GM12878 (cell line): ENCODE data around the gene KIF5C. TPM values are rescaled to one million over a fixed set of nuclear protein-coding genes. Genes with fewer than 3 reads are reported as not detected.

Experiments
- ATAC-seq: fragments of 200-7000 bp; cut with Tn5 transposase; 3 replicates; pipeline ENCODE4 v1.9.1; 2020; ENCODE audit warnings: mild to moderate bottlenecking, moderate library complexity
- BruUV-seq: library from RNA; stranded (reverse); fragments of 400-500 nt; replicated peaks from 2 replicates; lab custom pipeline; 2021; lab: Mats Ljungman, UMichigan
- CTCF ChIA-PET: fragments of 300-600 bp; sonication (Branson Sonifier 250); formaldehyde crosslinking; extraction: SDS; loops from one replicate; lab custom pipeline; 2021; ENCODE audit warnings: inconsistent platforms; lab: Yijun Ruan, JAX
- POLR2A ChIA-PET: fragments of 350-600 bp; formaldehyde crosslinking; extraction: SDS; loops from one replicate; lab custom pipeline; 2021; ENCODE audit warnings: inconsistent platforms; lab: Charles Lee
- RAD21 ChIA-PET: fragments of 300-600 bp; sonication (Branson Sonifier 250); formaldehyde crosslinking; loops from one replicate; lab custom pipeline; 2023; ENCODE audit warnings: antibody characterized with exemption; ENCODE audit not compliant: unreplicated experiment; lab: Charles Lee
- SMC1A ChIA-PET: fragments of 300-600 bp; sonication (Branson Sonifier 250); formaldehyde crosslinking; loops from one replicate; lab custom pipeline; 2023; ENCODE audit not compliant: unreplicated experiment, uncharacterized antibody; lab: Charles Lee
- DNase-seq: peaks from one replicate; pipeline ENCODE4 v3.0.0-alpha.2; 2011; ENCODE audit warnings: low read depth, low spot score
- FAIRE-seq: peaks from 3 replicates; lab custom pipeline; 2011; peaks lifted over from hg19 to GRCh38; lab: Jason Lieb, UNC
- H2AFZ ChIP-seq: 2 replicates; pipeline ENCODE4 v1.6.0; 2011; ENCODE audit warnings: low read depth, low read length, control low read depth; ENCODE audit not compliant: control insufficient read depth
- H3K27ac ChIP-seq: 2 replicates; pipeline ENCODE4 v1.5.1; 2011; ENCODE audit warnings: control low read depth; ENCODE audit not compliant: control insufficient read depth, insufficient read depth
- H3K27me3 ChIP-seq, 2 experiments: replicated peaks in 1 of 2; 2 replicates each; pipeline versions ENCODE4 v1.6.0 to v1.6.1; 2011; ENCODE audit warnings: low read length in 1 of 2; ENCODE audit not compliant: control insufficient read depth in 2 of 2, insufficient read depth in 2 of 2
- H3K36me3 ChIP-seq, 2 experiments: 2 replicates each; pipeline ENCODE4 v1.5.1; 2011; ENCODE audit warnings: low read length in 1 of 2; ENCODE audit not compliant: control insufficient read depth in 2 of 2, insufficient read depth in 2 of 2
- H3K4me1 ChIP-seq: 2 replicates; pipeline ENCODE4 v1.6.1; 2011; ENCODE audit warnings: mild to moderate bottlenecking, low read length, moderate library complexity, mixed read lengths; ENCODE audit not compliant: control insufficient read depth, insufficient read depth
- H3K4me2 ChIP-seq: 2 replicates; pipeline ENCODE4 v1.6.0; 2011; ENCODE audit warnings: control low read depth; ENCODE audit not compliant: control insufficient read depth, insufficient read depth
- H3K4me3 ChIP-seq: fragments of 200-600 bp; sonication (generic); 2 replicates; pipeline ENCODE4 v1.5.1; 2016
- H3K79me2 ChIP-seq: 2 replicates; pipeline ENCODE4 v1.6.0; 2011; ENCODE audit warnings: low read length; ENCODE audit not compliant: control insufficient read depth, insufficient read depth
- H3K9ac ChIP-seq: 2 replicates; pipeline ENCODE4 v1.8.0; 2011; ENCODE audit warnings: low read length, control low read depth, mixed read lengths; ENCODE audit not compliant: control insufficient read depth, insufficient read depth
- H3K9me3 ChIP-seq: replicated peaks from 3 replicates; pipeline ENCODE4 v1.5.1; 2011; ENCODE audit warnings: mild to moderate bottlenecking, low read length; ENCODE audit not compliant: control insufficient read depth, insufficient read depth
- H4K20me1 ChIP-seq: 2 replicates; pipeline ENCODE4 v1.6.0; 2011; ENCODE audit not compliant: control insufficient read depth, insufficient read depth
- CHD2 ChIP-seq: IDR thresholded peaks from 2 replicates; pipeline ENCODE4 v1.6.1; 2011; ENCODE audit warnings: low read depth, low read length, improper control_type of control experiment, borderline replicate concordance
- IKZF1 ChIP-seq: fragments of 450-650 bp; conservative IDR thresholded peaks from 2 replicates; pipeline ENCODE4 v1.6.1; 2017; ENCODE audit warnings: antibody characterized with exemption, mild to moderate bottlenecking
- JUND ChIP-seq: IDR thresholded peaks from 2 replicates; pipeline ENCODE4 v1.6.1; 2012; ENCODE audit warnings: low read depth, mild to moderate bottlenecking, low read length, improper control_type of control experiment, moderate library complexity
- KAT2A ChIP-seq: conservative IDR thresholded peaks from 2 replicates; pipeline ENCODE4 v1.6.1; 2011; ENCODE audit warnings: low read depth, low read length; ENCODE audit not compliant: control insufficient read depth
- MEF2B ChIP-seq: fragments of 450-650 bp; IDR thresholded peaks from 2 replicates; pipeline ENCODE4 v1.6.1; 2018; ENCODE audit warnings: mild to moderate bottlenecking, moderate library complexity; ENCODE audit not compliant: partially characterized antibody, poor library complexity, severe bottlenecking
- POLR2AphosphoS5 ChIP-seq: IDR thresholded peaks from 2 replicates; pipeline ENCODE4 v1.6.1; 2011; ENCODE audit warnings: mild to moderate bottlenecking, low read length, inconsistent platforms
- TCF12 ChIP-seq: IDR thresholded peaks from 2 replicates; pipeline ENCODE4 v1.6.1; 2011; ENCODE audit warnings: low read depth, mild to moderate bottlenecking, low read length
- ZNF24 ChIP-seq: fragments of 450-650 bp; IDR thresholded peaks from 2 replicates; pipeline ENCODE4 v1.6.1; 2017; ENCODE audit warnings: antibody characterized with exemption, mild to moderate bottlenecking
- ZNF274 ChIP-seq: IDR thresholded peaks from one replicate; pipeline ENCODE4 v1.8.0; 2011; ENCODE audit not compliant: insufficient read length, insufficient read depth
- WGBS: methylation state at CpG from one replicate; pipeline ENCODE4 v1.1.6; 2016; ENCODE audit warnings: low lambda C conversion rate; ENCODE audit not compliant: insufficient replicate concordance, insufficient coverage; ENCODE audit errors: missing lambda C conversion rate; 5-methylcytosine and 5-hydroxymethylcytosine counted together
- in situ Hi-C: fragments of 300-500 bp; cut with MboI; formaldehyde crosslinking; loops from 9 replicates; pipeline ENCODE4 v1.14.3; 2018; ENCODE audit warnings: mixed read lengths
- intact Hi-C: fragments of 100-400 bp; cut with micrococcal nuclease; formaldehyde crosslinking; loops from one replicate; pipeline ENCODE4 v1.14.2; 2022; ENCODE audit not compliant: unreplicated experiment
- polyA plus RNA-seq, 11 experiments: library from polyadenylated mRNA; depleted of rRNA in 4 of 11; unstranded in 6 of 11; stranded (reverse) in 5 of 11; fragments of >200 nt; fragmentation: Nextera tagmentation in 4 of 11; fragmentation: Illumina TruSeq in 1 of 11; extraction: Ambion mirVana in 4 of 11; extraction: Trizol in 1 of 11; gene quantifications; 1 replicate in 1 of 11; 2 replicates in 10 of 11; pipeline versions ENCODE4 v1.2.1 to v1.2.3, GENCODE V29; 2011 to 2016; ENCODE audit warnings: inconsistent platforms in 2 of 11, missing spikeins in 2 of 11, low read depth in 1 of 11
- total RNA-seq, 4 experiments: library from RNA; depleted of rRNA in 3 of 4; stranded (reverse); fragments of >200 nt in 3 of 4; fragmentation: Illumina TruSeq in 1 of 4; extraction: Trizol in 1 of 4; gene quantifications; 2 replicates each; pipeline versions ENCODE4 v1.2.1 to v1.2.3, GENCODE V29; 2013 to 2021

Gene KIF5C
- total and polyA plus RNA-seq, 10 of the 15 experiments (the other 5 are each of a cell fraction or from before 2014, with no cell fraction given), result 0.08 to 0.49 (median 0.24) TPM

GRCh38 chr2:148926981-148927401, 52.0 kb downstream of the KIF5C start:
- no peak for DNase-seq
- ChIA-PET POLR2A (no interaction called here), RAD21 (interaction anchor here (1.2 kb wide), 1 partner anchor 62 kb away, joined by 4 read pairs; no protein-coding TSS in a partner anchor), SMC1A (interaction anchor here (1.0 to 2.8 kb wide), 2 partner anchors 9 to 63 kb away, joined by 4 to 9 read pairs; no protein-coding TSS in a partner anchor), CTCF (interaction anchor here (0.5 to 2.1 kb wide), 13 partner anchors 9 to 634 kb away, joined by 3 to 15 read pairs (median 3); no protein-coding TSS in a partner anchor)
- H3K9ac ChIP-seq, result no peak overlapping the region
- in situ Hi-C loops (no loop called here), intact Hi-C loops (loop anchor here (1.0 to 10.0 kb wide), 3 partner anchors 63 to 635 kb away; partner anchors contain the start of gene EPC2)
- H3K9me3 ChIP-seq, result no peaks in the 10 kb centered on the region
- H3K4me1 ChIP-seq, result no peaks in the 10 kb centered on the region
- no peaks in the 10 kb centered on the region for H4K20me1 ChIP-seq
- peak overlapping the region; percentile 19 for H3K4me2 ChIP-seq
- H3K36me3 ChIP-seq, result no peaks in the 10 kb centered on the region
- H3K27me3 ChIP-seq, result no peaks in the 10 kb centered on the region; a peak in 1 of 4 replicates
- peak overlapping the region; percentile 24; the same call in 1 of the 2 replicates for H3K4me3 ChIP-seq
- no peak for FAIRE-seq
- 25% methylated on average over 11 of the region's 11 CpGs for WGBS
- no TSS peak for BruUV-seq
- H2AFZ ChIP-seq, result peak overlapping the region; percentile 92
- no peak overlapping the region for H3K27ac ChIP-seq
- TF ChIP-seq CHD2, result no peak
- TF ChIP-seq ZNF24, result 0 out of 2 replicates have a peak, but pooled peaks have one; percentile 1
- ATAC-seq, result peak; percentile 78
- H3K79me2 ChIP-seq, result no peaks in the 10 kb centered on the region

DNA sequence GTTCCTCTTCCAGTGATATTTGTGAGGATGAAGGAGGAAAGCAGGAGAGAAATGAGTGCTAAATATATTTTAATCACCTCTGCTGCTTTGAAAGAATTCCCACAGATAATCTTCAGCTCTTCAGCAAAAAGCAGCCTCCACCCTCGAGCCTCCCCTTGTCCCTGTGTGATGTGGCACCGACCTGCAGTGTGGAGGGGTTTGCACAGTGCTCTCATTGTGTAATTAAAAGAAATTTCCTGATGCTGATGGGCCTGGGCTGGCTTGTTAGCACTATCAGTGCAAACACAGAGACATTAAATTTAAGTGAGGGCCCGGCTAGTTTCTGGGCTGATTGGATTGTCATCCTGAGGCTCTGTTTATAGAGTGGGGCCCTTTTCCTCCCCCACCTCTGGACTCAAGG, 53.4 kb downstream of the KIF5C start:
- H3K79me2 ChIP-seq, result no peaks in the 10 kb centered on the region
- ChIA-PET RAD21 (interaction anchor here (1.1 kb wide), 1 partner anchor 62 kb away, joined by 3 read pairs; no protein-coding TSS in a partner anchor), POLR2A (no interaction called here), SMC1A (interaction anchor here (0.7 to 2.8 kb wide), 4 partner anchors 62 to 1259 kb away, joined by 3 to 9 read pairs (median 4); no protein-coding TSS in a partner anchor), CTCF (interaction anchor here (0.7 to 2.1 kb wide), 4 partner anchors 9 to 373 kb away, joined by 3 to 15 read pairs (median 6); no protein-coding TSS in a partner anchor)
- H3K9me3 ChIP-seq, result no peaks in the 10 kb centered on the region
- BruUV-seq, result no TSS peak
- H3K4me3 ChIP-seq, result no peak overlapping the region
- H3K36me3 ChIP-seq, result no peaks in the 10 kb centered on the region
- intact Hi-C loops, result loop anchor here (5.0 to 10.0 kb wide), 2 partner anchors 284 to 634 kb away; partner anchors contain the start of gene EPC2
- H4K20me1 ChIP-seq, result no peaks in the 10 kb centered on the region
- TF ChIP-seq IKZF1 (no peak), TCF12 (no peak), MEF2B (no peak), JUND (no peak), ZNF274 (no peak), POLR2AphosphoS5 (no peak), KAT2A (no peak)
- ATAC-seq (no peak), DNase-seq (no peak), FAIRE-seq (no peak)
- no peak overlapping the region for H3K27ac ChIP-seq
- no peak overlapping the region for H3K4me2 ChIP-seq
- no peak overlapping the region for H2AFZ ChIP-seq
- 49% methylated on average over 3 of the region's 3 CpGs for WGBS
- no peaks in the 10 kb centered on the region for H3K27me3 ChIP-seq
- H3K9ac ChIP-seq, result no peak overlapping the region
- H3K4me1 ChIP-seq, result no peaks in the 10 kb centered on the region
- in situ Hi-C loops, result no loop called here
